ENCODE measurements around the gene CGN.

CGN gene

DNA sequence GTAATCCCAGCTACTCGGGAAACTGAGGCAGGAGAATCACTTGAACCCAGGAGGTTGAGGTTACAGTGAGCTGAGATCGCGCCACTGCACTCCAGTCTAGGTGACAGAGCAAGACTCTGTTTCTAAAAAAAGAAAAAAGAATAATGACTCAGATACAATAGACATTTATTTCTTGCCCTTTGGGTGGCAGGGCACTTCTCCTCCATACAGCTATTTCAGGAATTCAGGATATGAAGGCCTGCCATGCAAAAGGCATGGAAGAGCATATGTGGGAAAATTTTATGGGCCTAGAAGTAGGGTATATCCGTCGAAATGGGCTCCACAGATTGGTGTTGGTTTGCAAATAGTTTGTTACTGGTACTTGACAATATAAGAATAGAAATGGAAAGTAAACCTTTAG, 31.7 kb upstream of the CGN start:
- H3K27me3 ChIP-seq (ENCODE audit: control insufficient read depth, insufficient read depth, low read length), result no peaks in the 10 kb centered on the region
- no peak overlapping the region for H3K9ac ChIP-seq (ENCODE audit: low read length)
- H3K9me3 ChIP-seq (ENCODE audit: control insufficient read depth, low read length), result no peaks in the 10 kb centered on the region
- H3K4me1 ChIP-seq (ENCODE audit: control insufficient read depth, insufficient read depth, low read length), result no peaks in the 10 kb centered on the region
- H3K4me3 ChIP-seq (ENCODE audit: low read length), result no peak overlapping the region
- no peaks in the 10 kb centered on the region for H3K36me3 ChIP-seq (ENCODE audit: control insufficient read depth, insufficient read depth, low read length)

DNA sequence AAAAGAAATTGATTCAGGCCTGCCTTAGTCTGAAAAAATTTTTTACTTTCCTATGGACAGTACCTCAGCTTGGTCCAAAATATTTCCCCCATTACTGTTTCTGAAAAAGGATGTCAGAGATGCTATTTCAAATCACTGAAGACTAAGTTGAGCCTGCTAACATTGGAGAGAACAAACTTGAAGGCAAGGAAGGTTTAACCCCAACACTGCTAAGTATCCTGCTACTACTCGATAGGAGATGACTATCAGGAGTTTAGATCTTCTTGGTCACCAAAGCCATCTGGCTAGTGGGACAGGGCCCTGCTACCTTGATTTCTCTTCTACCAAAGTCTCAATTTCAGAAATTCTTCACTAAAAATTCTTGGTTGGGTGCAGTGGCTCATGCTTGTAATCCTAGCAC, 29.2 kb upstream of the CGN start:
- Histone ChIP-seq H3K4me3 (ENCODE audit: low read length) (no peak overlapping the region), H3K27me3 (ENCODE audit: control insufficient read depth, insufficient read depth, low read length) (no peaks in the 10 kb centered on the region), H3K9ac (ENCODE audit: low read length) (no peak overlapping the region), H3K4me1 (ENCODE audit: control insufficient read depth, insufficient read depth, low read length) (no peaks in the 10 kb centered on the region), H3K36me3 (ENCODE audit: control insufficient read depth, insufficient read depth, low read length) (no peaks in the 10 kb centered on the region), H3K9me3 (ENCODE audit: control insufficient read depth, low read length) (no peaks in the 10 kb centered on the region)

DNA sequence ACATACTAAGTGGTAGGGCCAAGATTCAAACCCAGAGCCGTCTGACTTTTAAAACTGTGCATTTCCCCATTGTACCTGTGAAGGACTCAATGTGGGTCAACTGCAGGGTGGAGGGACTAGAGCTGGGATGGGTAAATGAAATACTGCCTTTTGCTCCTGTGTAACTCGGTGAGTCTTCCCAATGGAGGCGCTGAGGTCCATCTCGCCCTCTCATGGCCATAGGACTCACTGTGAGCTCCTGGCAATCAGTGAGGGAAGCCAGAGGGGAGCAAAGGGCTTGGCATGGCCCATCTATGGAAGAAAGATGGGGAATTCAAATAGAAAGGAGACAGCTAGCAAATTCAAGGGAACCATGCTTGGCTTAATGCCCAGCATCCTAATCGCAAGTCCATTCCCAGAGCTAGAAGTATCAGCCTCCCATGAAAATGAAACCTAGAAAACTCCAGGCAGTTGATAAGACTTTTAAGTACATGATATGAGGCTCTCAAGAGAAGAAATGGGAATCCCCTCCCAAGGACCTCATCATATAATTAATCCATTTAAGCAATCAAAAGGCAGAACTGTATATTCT, 25.4 kb upstream of the CGN start:
- no peaks in the 10 kb centered on the region for H3K36me3 ChIP-seq (ENCODE audit: control insufficient read depth, insufficient read depth, low read length)
- H3K4me3 ChIP-seq (ENCODE audit: low read length), result no peak overlapping the region
- no peaks in the 10 kb centered on the region for H3K4me1 ChIP-seq (ENCODE audit: control insufficient read depth, insufficient read depth, low read length)
- no peaks in the 10 kb centered on the region for H3K9me3 ChIP-seq (ENCODE audit: control insufficient read depth, low read length)
- no peaks in the 10 kb centered on the region for H3K27me3 ChIP-seq (ENCODE audit: control insufficient read depth, insufficient read depth, low read length)
- H3K9ac ChIP-seq (ENCODE audit: low read length), result no peak overlapping the region

DNA sequence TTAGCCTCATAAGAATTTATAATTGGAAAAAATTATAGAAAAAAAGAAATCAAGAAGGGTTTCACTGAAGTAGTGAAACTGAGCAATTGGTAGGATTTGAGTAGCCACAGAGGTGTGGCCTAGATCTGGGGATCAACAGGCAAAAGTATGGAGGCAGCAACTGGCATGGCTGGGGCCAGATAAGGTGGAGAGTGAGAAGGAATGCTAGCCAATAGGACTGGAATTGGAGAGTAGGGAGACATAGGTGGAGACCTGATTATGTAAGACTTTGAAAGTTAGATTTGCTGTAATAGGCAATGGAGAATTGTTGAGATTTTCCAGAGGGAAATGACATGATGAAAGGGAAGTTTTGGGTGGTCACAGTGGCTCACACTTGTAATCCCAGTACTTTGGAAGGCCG, 24.6 kb upstream of the CGN start:
- Histone ChIP-seq H3K27me3 (ENCODE audit: control insufficient read depth, insufficient read depth, low read length) (no peaks in the 10 kb centered on the region), H3K4me1 (ENCODE audit: control insufficient read depth, insufficient read depth, low read length) (no peaks in the 10 kb centered on the region), H3K9me3 (ENCODE audit: control insufficient read depth, low read length) (no peaks in the 10 kb centered on the region), H3K4me3 (ENCODE audit: low read length) (no peak overlapping the region), H3K36me3 (ENCODE audit: control insufficient read depth, insufficient read depth, low read length) (no peaks in the 10 kb centered on the region), H3K9ac (ENCODE audit: low read length) (no peak overlapping the region)

DNA sequence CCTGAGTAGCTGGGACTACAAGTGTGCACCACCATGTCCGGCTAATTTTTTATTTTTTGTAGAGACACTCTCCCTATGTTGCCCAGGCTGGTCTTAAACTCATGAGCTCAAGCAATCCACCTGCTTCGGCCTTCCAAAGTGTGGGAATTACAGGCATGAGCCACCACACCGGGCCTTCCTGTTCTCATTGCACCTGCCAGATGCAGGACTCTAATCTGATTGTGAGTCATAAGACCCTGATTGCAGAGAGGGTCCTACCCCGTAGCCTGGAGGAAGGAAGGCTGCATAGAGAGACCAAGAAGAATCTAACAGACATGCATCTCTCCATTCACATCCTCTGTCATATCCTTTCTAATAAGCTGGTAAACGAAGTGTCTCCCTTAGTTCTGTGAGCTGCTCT, 19.5 kb upstream of the CGN start:
- Histone ChIP-seq H3K9me3 (ENCODE audit: control insufficient read depth, low read length) (no peaks in the 10 kb centered on the region), H3K4me1 (ENCODE audit: control insufficient read depth, insufficient read depth, low read length) (peaks cover 9% of the 10 kb centered on the region), H3K27me3 (ENCODE audit: control insufficient read depth, insufficient read depth, low read length) (no peaks in the 10 kb centered on the region), H3K36me3 (ENCODE audit: control insufficient read depth, insufficient read depth, low read length) (no peaks in the 10 kb centered on the region), H3K4me3 (ENCODE audit: low read length) (no peak overlapping the region), H3K9ac (ENCODE audit: low read length) (no peak overlapping the region)

DNA sequence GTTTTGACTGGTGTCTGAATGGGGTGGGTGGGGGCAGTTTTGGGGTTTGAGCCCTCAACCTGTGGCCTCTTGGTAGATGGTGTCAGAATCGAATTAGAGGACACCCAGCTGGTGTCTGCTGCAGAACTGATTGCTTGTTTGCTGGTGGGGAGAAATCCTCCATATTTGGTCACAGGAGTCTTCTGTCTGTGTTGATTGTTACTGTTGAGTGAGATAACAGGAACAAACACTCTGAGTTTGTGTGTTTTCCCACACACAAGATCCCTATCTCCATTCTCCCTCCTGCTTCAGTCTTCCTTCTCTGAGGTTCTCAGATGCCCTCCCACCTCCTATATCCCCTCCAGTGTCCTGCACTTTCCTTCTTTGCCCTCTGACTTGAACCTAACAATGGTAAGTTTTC, 19.1 kb upstream of the CGN start:
- Histone ChIP-seq H3K9me3 (ENCODE audit: control insufficient read depth, low read length) (no peaks in the 10 kb centered on the region), H3K9ac (ENCODE audit: low read length) (no peak overlapping the region), H3K4me1 (ENCODE audit: control insufficient read depth, insufficient read depth, low read length) (peaks cover 9% of the 10 kb centered on the region), H3K4me3 (ENCODE audit: low read length) (no peak overlapping the region), H3K27me3 (ENCODE audit: control insufficient read depth, insufficient read depth, low read length) (no peaks in the 10 kb centered on the region), H3K36me3 (ENCODE audit: control insufficient read depth, insufficient read depth, low read length) (no peaks in the 10 kb centered on the region)

DNA sequence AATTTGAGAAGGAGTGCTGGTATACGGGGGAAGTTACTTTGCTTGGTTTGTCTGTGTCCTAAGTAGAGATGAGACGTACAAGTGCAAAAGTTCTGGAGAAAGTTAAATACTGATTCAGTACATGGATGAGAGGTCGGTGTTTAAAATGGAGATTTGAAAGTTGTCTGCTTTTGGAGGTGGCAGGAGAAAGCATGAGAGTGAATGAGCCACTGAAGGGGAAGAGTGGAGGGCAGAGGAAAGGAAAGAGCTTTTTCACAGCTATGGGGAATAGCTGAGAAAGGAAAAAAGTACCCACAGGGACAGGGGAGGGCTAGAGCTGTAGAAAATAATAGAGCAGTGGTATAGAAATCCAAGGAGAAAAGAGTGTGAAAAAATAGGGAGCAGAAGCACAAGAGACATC, 18.1 kb upstream of the CGN start:
- peaks cover 9% of the 10 kb centered on the region for H3K4me1 ChIP-seq (ENCODE audit: control insufficient read depth, insufficient read depth, low read length)
- no peaks in the 10 kb centered on the region for H3K36me3 ChIP-seq (ENCODE audit: control insufficient read depth, insufficient read depth, low read length)
- H3K9me3 ChIP-seq (ENCODE audit: control insufficient read depth, low read length), result no peaks in the 10 kb centered on the region
- H3K9ac ChIP-seq (ENCODE audit: low read length), result no peak overlapping the region
- H3K27me3 ChIP-seq (ENCODE audit: control insufficient read depth, insufficient read depth, low read length), result no peaks in the 10 kb centered on the region
- H3K4me3 ChIP-seq (ENCODE audit: low read length), result no peak overlapping the region

DNA sequence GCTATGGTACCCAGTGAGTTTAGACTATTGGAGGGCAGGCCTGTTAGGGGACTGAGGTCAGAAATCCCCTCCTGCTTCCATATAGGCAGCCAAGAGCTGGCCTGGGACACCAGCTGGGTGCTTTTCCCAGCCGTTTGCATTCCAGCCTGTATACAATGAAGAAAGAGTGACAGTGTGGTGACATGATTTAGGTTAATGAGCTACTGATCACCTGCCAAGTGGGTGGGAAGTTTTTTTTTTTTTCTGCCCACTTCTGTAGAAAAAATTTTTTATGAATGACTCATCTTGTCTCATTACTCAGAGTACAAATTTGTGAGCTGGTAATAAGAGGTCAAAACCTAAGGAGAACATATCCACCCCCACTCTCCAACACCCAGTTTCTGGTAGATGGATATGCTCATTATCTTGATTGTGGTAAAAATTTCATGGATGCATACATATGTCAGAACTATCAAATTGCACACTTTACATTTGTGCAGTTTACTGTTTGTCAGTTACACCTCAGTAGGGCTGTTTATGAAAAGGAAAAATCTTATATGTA, 16.4 kb upstream of the CGN start:
- no peak overlapping the region for H3K9ac ChIP-seq (ENCODE audit: low read length)
- H3K4me1 ChIP-seq (ENCODE audit: control insufficient read depth, insufficient read depth, low read length), result peaks cover 9% of the 10 kb centered on the region
- H3K36me3 ChIP-seq (ENCODE audit: control insufficient read depth, insufficient read depth, low read length), result no peaks in the 10 kb centered on the region
- H3K27me3 ChIP-seq (ENCODE audit: control insufficient read depth, insufficient read depth, low read length), result no peaks in the 10 kb centered on the region
- no peak overlapping the region for H3K4me3 ChIP-seq (ENCODE audit: low read length)
- H3K9me3 ChIP-seq (ENCODE audit: control insufficient read depth, low read length), result no peaks in the 10 kb centered on the region

DNA sequence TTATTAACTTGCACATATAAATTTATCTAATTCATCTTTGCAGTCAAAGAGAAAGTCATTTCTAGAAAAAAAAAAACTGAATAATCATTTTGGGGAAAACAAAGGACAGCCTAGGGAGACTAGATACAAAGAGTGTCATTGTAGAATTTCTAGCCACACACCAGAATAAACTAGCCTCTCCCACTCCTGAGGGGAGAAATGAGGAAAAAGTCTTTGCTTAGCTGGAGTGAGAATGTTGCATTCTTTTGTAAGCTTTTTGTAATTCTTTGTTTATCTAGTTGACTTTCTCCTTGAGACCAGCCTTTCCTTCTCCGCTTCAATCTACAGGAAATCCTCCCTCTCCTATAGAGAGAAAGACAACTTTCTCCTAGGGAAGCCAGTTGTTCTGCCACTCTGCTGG, 15.9 kb upstream of the CGN start:
- Histone ChIP-seq H3K4me1 (ENCODE audit: control insufficient read depth, insufficient read depth, low read length) (peaks cover 9% of the 10 kb centered on the region), H3K36me3 (ENCODE audit: control insufficient read depth, insufficient read depth, low read length) (no peaks in the 10 kb centered on the region), H3K27me3 (ENCODE audit: control insufficient read depth, insufficient read depth, low read length) (no peaks in the 10 kb centered on the region), H3K9ac (ENCODE audit: low read length) (no peak overlapping the region), H3K4me3 (ENCODE audit: low read length) (no peak overlapping the region), H3K9me3 (ENCODE audit: control insufficient read depth, low read length) (no peaks in the 10 kb centered on the region)

DNA sequence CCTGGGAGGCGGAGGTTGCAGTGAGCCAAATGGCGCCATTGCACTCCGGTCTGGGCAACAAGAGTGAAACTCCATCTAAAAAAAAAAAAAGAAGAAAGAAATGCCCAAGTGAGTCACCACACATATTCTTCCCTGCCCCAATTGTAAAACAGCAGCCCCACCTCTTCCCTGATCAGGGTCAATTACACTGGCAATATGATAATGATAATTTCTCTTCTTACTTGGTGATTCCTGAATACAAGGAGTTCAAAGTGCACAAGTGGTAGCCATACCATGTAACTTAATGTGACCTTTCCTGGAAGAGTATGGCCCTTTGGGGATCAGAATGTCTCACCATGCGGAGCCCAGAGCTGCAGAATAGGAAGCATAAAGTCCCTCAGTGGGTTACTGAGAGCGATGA, 11.8 kb upstream of the CGN start:
- H3K9me3 ChIP-seq (ENCODE audit: control insufficient read depth, low read length), result peaks cover 4% of the 10 kb centered on the region
- H3K4me1 ChIP-seq (ENCODE audit: control insufficient read depth, insufficient read depth, low read length), result peaks cover 25% of the 10 kb centered on the region
- H3K36me3 ChIP-seq (ENCODE audit: control insufficient read depth, insufficient read depth, low read length), result no peaks in the 10 kb centered on the region
- no peak overlapping the region for H3K4me3 ChIP-seq (ENCODE audit: low read length)
- H3K9ac ChIP-seq (ENCODE audit: low read length), result no peak overlapping the region
- H3K27me3 ChIP-seq (ENCODE audit: control insufficient read depth, insufficient read depth, low read length), result no peaks in the 10 kb centered on the region

DNA sequence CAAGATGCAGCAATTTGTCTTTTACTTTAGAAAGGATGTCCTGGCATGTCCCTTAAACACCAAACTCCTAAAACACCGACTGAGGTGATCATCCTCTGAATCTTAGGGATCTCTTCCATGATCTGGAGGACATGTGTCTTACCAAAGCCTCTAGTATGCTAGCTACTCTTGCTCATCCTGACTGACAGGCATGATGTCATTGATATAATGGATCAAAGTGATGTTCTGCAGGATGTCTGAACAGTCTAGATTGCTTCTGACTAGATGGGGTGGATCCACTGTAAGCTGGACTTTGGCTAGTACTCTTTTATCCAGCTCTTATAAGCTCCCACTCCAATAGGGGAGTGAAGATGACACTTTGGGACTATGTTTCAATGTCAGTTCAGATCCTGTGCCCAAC, 11.3 kb upstream of the CGN start:
- Histone ChIP-seq H3K9ac (ENCODE audit: low read length) (no peak overlapping the region), H3K27me3 (ENCODE audit: control insufficient read depth, insufficient read depth, low read length) (no peaks in the 10 kb centered on the region), H3K4me1 (ENCODE audit: control insufficient read depth, insufficient read depth, low read length) (peaks cover 20% of the 10 kb centered on the region), H3K36me3 (ENCODE audit: control insufficient read depth, insufficient read depth, low read length) (no peaks in the 10 kb centered on the region), H3K4me3 (ENCODE audit: low read length) (no peak overlapping the region), H3K9me3 (ENCODE audit: control insufficient read depth, low read length) (peaks cover 4% of the 10 kb centered on the region)

DNA sequence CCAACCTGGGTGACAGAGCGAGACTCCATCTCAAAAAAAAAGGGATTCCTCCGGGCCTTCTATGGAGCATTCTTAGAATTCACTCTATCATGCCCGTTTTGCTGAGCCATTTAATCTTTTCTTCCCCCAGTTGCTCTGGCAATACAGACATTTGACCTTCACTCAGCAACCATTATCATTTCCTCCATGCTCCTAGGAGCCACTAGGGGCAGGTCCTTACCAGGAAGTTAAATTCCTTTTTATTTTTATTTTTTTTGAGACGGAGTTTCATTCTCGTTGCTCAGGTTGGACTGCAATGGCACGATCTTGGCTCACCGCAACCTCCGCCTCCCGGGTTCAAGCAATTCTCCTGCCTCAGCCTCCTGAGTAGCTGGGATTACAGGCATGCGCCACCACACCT, 9.7 kb upstream of the CGN start:
- no peak overlapping the region for H3K4me3 ChIP-seq (ENCODE audit: low read length)
- H3K36me3 ChIP-seq (ENCODE audit: control insufficient read depth, insufficient read depth, low read length), result no peaks in the 10 kb centered on the region
- peaks cover 4% of the 10 kb centered on the region for H3K9me3 ChIP-seq (ENCODE audit: control insufficient read depth, low read length)
- H3K27me3 ChIP-seq (ENCODE audit: control insufficient read depth, insufficient read depth, low read length), result no peaks in the 10 kb centered on the region
- H3K9ac ChIP-seq (ENCODE audit: low read length), result no peak overlapping the region
- H3K4me1 ChIP-seq (ENCODE audit: control insufficient read depth, insufficient read depth, low read length), result peaks cover 17% of the 10 kb centered on the region

Data from mucosa of stomach (tissue), 1 donor.